ENCODE results near the gene UROC1.

UROC1 gene

DNA sequence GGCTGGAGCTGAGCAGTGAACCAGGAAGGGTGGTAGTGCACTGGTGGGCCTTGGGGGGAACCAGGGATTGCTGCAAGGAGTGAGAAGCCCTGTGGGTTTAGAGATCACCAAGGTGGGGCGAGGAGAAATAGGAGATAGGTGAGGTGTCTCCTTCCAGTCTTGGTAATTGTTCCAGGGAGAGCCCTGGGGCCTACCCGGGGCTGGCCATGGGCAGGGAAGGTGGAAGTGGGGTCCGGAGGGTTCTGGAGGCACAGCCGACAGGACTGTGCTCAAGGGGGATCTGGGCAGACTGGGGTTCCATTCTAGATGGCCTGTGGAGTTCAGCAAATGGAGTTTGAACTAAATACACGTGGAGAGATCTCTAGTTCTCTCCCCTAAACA, 10.8 kb upstream of the UROC1 start:
- H3K4me1 ChIP-seq (ENCODE audit: control insufficient read depth, insufficient read depth, low read length) = no peaks in the 10 kb centered on the region; the same call in 1 of the 2 replicates
- H3K27me3 ChIP-seq (ENCODE audit: control insufficient read depth, insufficient read depth, low read length) = peaks cover 4% of the 10 kb centered on the region
- no peak overlapping the region for H3K27ac ChIP-seq (ENCODE audit: low read depth, low read length)
- no peak overlapping the region for H3K9ac ChIP-seq (ENCODE audit: low read depth, low read length)
- H3K4me3 ChIP-seq (ENCODE audit: low read depth, low read length) = no peak overlapping the region
- no peaks in the 10 kb centered on the region for H3K36me3 ChIP-seq (ENCODE audit: control insufficient read depth, insufficient read depth, low read length)
- no peaks in the 10 kb centered on the region for H3K9me3 ChIP-seq (ENCODE audit: control insufficient read depth, insufficient read depth, low read length)

DNA sequence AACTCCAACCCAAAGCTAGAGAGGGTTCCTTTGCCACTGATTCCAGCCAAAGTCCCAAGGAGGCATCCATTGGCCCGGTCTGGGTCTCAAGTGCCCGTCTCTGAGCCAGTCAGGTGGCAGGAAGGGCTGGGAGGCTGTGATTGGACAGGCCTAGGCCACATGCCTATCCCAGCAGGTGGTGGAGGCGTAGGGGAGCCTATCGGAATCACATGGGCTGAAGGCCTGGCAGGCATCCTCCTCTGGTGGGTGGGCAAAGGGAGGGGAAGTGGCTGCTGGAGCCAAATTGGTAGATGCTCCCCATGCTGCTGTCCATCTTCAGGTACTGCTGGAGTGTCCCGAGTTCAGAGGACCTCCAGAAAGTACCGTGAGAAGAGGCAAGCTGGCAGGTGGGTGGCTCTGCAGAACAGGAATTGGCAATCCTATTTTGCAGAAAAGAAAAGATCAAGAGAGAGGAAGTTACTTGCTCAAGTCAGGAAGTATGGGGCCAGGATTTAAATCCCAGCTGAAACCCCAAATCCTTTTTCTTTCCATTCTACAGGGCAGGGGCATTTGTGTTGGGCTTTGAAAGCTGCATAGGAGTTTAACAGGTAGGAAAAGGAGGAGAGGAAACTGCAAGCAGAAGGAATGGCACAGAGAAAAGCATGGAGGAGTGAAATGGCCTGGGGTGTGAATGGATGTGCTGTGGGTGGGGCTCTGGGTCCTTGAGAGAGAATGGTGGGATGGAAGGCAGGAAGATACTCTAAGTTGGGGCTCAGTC, 10.1 kb upstream of the UROC1 start:
- H3K9ac ChIP-seq (ENCODE audit: low read depth, low read length) = no peak overlapping the region
- no peaks in the 10 kb centered on the region for H3K36me3 ChIP-seq (ENCODE audit: control insufficient read depth, insufficient read depth, low read length)
- peaks cover 11% of the 10 kb centered on the region for H3K27me3 ChIP-seq (ENCODE audit: control insufficient read depth, insufficient read depth, low read length)
- H3K4me1 ChIP-seq (ENCODE audit: control insufficient read depth, insufficient read depth, low read length) = no peaks in the 10 kb centered on the region; the same call in 1 of the 2 replicates
- H3K27ac ChIP-seq (ENCODE audit: low read depth, low read length) = no peak overlapping the region
- no peaks in the 10 kb centered on the region for H3K9me3 ChIP-seq (ENCODE audit: control insufficient read depth, insufficient read depth, low read length)
- no peak overlapping the region for H3K4me3 ChIP-seq (ENCODE audit: low read depth, low read length)

DNA sequence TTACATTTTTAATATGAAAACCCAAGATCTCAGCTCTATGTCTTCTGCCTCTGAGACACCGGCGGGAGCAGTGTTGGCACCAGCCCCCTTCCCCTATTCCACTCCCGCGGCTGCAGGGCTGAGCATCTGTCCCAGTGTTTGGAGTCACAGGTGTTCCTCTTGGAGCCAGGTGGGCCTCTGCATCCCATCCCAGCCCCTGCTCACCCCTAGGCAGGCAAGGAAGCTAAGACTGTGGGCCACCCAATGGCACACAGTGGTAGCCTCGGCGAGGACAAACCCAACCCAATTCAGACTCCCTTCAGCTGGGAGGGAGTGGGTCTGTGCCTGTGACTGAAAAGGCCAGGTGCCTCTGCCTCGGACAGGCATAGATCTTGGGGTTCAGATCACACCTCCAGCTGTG, 9.4 kb upstream of the UROC1 start:
- Histone ChIP-seq H3K4me3 (ENCODE audit: low read depth, low read length) (no peak overlapping the region), H3K27ac (ENCODE audit: low read depth, low read length) (no peak overlapping the region), H3K9ac (ENCODE audit: low read depth, low read length) (no peak overlapping the region), H3K9me3 (ENCODE audit: control insufficient read depth, insufficient read depth, low read length) (no peaks in the 10 kb centered on the region), H3K4me1 (ENCODE audit: control insufficient read depth, insufficient read depth, low read length) (no peaks in the 10 kb centered on the region; the same call in 1 of the 2 replicates), H3K36me3 (ENCODE audit: control insufficient read depth, insufficient read depth, low read length) (no peaks in the 10 kb centered on the region), H3K27me3 (ENCODE audit: control insufficient read depth, insufficient read depth, low read length) (peaks cover 14% of the 10 kb centered on the region)

DNA sequence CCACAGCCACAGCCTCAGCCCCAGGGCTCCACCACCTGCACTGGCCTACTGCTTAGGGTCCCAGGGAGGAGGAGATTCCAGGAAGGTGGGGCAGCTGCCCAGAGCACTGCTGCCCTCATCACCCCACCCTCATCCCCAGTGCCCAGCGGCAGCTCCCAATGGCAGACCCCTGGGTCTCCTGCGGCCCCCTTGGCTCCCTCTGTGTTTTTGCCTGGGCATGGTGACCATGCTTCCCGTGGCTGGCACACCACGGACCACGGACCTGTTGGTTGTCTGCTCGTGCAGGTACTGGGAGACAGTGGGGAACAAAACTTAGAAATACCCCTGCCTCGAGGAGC, 9.1 kb upstream of the UROC1 start:
- no peak overlapping the region for H3K4me3 ChIP-seq (ENCODE audit: low read depth, low read length)
- no peaks in the 10 kb centered on the region for H3K36me3 ChIP-seq (ENCODE audit: control insufficient read depth, insufficient read depth, low read length)
- H3K9ac ChIP-seq (ENCODE audit: low read depth, low read length) = no peak overlapping the region
- no peak overlapping the region for H3K27ac ChIP-seq (ENCODE audit: low read depth, low read length)
- no peaks in the 10 kb centered on the region; the same call in 1 of the 2 replicates for H3K4me1 ChIP-seq (ENCODE audit: control insufficient read depth, insufficient read depth, low read length)
- H3K9me3 ChIP-seq (ENCODE audit: control insufficient read depth, insufficient read depth, low read length) = no peaks in the 10 kb centered on the region
- H3K27me3 ChIP-seq (ENCODE audit: control insufficient read depth, insufficient read depth, low read length) = peaks cover 14% of the 10 kb centered on the region

DNA sequence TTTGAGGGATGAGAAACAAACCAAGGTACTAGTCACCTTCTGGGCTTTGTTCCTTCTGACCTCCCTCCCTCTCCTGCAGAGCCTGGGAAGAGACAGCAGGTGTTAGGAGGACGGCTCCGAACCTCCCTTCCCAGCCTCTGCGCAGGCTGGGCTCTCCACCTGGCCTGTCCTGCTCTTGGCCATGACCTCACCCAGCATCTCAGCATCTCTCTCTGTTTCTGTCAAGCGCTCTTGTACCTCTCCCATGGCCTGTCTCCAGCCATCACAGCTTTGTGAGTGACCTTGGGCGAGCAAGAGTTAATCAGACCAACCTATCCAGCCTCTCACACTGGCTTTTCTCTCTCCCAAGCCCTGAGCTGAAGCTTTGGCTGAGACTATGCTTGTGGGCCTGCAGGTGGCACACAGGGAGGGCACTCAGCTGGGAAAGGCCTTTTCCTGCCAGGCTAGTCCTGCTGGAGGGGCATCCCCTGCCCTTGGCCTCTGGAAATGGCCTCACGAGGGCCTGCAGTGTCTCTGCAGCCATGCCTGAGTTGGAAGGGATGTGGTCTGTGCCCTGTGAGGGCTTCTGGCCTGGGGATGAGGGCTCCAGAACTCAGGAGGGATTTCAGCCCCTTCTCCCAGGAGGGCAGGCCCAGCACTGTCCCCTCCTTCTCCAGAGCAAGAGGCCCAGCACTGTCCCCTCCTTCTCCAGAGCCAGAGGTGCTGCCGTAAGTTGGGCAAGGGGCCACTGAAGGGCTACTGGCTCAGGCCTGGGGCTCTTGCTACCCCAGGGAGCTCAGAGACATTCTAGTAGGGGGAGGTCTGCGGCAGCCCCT, 8.5 kb upstream of the UROC1 start:
- H3K4me3 ChIP-seq (ENCODE audit: low read depth, low read length) = no peak overlapping the region
- H3K9ac ChIP-seq (ENCODE audit: low read depth, low read length) = no peak overlapping the region
- peaks cover 14% of the 10 kb centered on the region for H3K27me3 ChIP-seq (ENCODE audit: control insufficient read depth, insufficient read depth, low read length)
- H3K4me1 ChIP-seq (ENCODE audit: control insufficient read depth, insufficient read depth, low read length) = no peaks in the 10 kb centered on the region; the same call in 1 of the 2 replicates
- no peaks in the 10 kb centered on the region for H3K9me3 ChIP-seq (ENCODE audit: control insufficient read depth, insufficient read depth, low read length)
- no peaks in the 10 kb centered on the region for H3K36me3 ChIP-seq (ENCODE audit: control insufficient read depth, insufficient read depth, low read length)
- H3K27ac ChIP-seq (ENCODE audit: low read depth, low read length) = no peak overlapping the region

DNA sequence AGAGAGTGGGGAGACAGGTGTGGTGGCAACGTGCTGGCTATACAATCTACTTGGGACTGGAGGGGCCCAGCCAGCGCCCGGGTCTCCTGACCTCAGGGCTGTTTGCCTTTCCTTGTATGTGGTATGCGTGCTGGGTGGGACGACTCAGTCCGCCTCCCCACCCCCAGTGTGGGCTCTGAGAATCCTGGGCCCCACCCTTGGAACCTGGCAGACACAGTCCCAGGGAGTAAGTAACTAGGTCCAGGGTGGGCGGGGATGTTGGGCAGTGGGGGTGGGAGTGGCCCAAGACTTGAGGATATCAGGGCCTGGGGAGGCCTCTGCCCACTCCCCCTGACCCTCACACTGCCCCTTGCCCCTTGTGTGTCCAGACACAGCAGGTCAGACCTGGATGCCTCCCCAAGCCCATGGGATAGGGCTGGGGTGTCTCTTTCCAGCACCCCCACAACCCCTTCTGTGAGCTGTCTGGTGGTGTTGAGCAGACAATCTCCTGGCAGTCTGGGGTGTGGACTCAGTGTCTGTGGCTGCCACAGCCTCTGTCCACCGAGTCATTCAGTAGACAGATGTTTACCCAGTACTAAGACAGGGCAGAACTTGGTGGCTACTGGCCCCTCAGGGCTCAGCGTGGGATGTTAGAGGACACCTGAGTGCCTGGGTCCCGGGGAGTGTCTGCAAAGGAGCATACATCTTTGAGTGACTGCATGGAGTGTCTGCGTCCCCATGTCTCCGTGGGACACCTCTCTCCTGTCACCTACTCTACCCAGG, 7.7 kb upstream of the UROC1 start:
- Histone ChIP-seq H3K9me3 (ENCODE audit: control insufficient read depth, insufficient read depth, low read length) (no peaks in the 10 kb centered on the region), H3K27ac (ENCODE audit: low read depth, low read length) (no peak overlapping the region), H3K4me3 (ENCODE audit: low read depth, low read length) (no peak overlapping the region), H3K9ac (ENCODE audit: low read depth, low read length) (no peak overlapping the region), H3K4me1 (ENCODE audit: control insufficient read depth, insufficient read depth, low read length) (no peaks in the 10 kb centered on the region; the same call in 1 of the 2 replicates), H3K27me3 (ENCODE audit: control insufficient read depth, insufficient read depth, low read length) (peaks cover 14% of the 10 kb centered on the region), H3K36me3 (ENCODE audit: control insufficient read depth, insufficient read depth, low read length) (no peaks in the 10 kb centered on the region)

DNA sequence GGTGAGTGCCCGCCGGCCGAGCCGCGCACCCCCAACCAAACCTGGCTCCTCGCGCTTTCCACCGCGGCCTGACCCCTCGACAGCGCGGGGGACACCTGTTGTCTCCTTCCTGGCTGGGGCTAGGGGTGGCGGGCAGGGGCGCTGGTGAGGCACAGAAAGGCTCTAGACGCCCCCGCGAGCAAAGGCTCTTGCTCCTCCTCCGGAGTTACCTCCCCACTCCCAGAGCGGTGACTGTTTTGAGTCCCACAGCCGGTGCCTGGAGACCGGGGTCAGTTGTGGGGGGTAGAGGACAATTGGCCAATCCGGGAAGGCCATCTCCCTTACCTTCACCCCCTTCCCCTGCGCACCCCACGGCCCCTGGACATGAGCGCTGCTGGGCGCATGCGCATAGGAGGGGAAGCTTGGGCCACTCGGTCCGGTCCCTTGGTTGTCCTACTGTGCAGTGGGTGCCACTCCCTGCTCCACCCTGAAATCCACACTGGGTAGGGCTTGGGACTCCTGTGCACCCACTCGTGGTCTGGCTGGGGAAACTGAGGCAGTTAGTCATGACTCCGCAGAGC, 6.9 kb upstream of the UROC1 start:
- Histone ChIP-seq H3K36me3 (ENCODE audit: control insufficient read depth, insufficient read depth, low read length) (no peaks in the 10 kb centered on the region), H3K9me3 (ENCODE audit: control insufficient read depth, insufficient read depth, low read length) (no peaks in the 10 kb centered on the region), H3K4me1 (ENCODE audit: control insufficient read depth, insufficient read depth, low read length) (no peaks in the 10 kb centered on the region; the same call in 1 of the 2 replicates)

DNA sequence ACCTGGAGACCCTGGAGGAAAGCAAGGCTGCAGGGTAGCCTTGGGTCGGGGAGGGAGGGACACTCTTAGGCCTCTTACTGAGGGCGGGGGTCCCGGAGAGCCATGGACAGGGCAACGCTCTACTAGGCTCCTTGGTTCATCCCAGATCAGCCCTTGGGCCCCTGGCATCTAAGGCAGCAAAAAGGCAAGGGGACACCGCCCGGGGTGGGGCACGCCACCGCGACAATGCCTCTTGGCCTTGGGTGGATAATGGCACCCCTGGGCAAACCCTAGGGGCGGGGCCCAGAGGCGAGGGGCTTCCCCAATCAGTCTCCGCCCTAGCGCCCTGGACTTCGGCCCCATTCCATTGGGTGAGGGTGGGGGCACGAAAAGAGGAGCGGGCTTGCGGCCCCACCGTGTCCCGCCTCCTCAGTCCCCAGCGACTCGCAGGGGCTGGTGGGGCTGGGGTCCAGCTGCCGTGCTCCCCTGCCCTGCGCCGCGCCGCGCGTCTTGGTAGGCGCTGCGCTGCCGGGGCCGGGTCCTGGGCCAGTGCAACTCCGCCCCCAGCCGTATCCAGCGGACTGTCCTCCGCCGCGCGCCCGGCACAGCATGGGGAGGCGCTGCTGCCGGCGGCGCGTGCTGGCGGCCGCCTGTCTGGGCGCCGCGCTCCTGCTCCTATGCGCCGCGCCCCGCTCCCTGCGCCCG, 6.3 kb upstream of the UROC1 start, which contains the start of gene CHST13:
TSS of gene CHST13 (plus strand) at position 411 of the 684 bp plus-strand sequence. CDS start at position 589, 178 bp downstream.
- Histone ChIP-seq H3K9me3 (ENCODE audit: control insufficient read depth, insufficient read depth, low read length) (no peaks in the 10 kb centered on the region), H3K4me3 (ENCODE audit: low read depth, low read length) (peak within 1 kb of the TSS; percentile 68), H3K9ac (ENCODE audit: low read depth, low read length) (no peak within 1 kb of the TSS), H3K27ac (ENCODE audit: low read depth, low read length) (no peak within 1 kb of the TSS), H3K27me3 (ENCODE audit: control insufficient read depth, insufficient read depth, low read length) (peaks cover 14% of the 10 kb centered on the region), H3K4me1 (ENCODE audit: control insufficient read depth, insufficient read depth, low read length) (no peaks in the 10 kb centered on the region; the same call in 1 of the 2 replicates), H3K36me3 (ENCODE audit: control insufficient read depth, insufficient read depth, low read length) (no peaks in the 10 kb centered on the region)

More for the DNA sequence above, 6.9 kb upstream of the UROC1 start:
- Histone ChIP-seq H3K9ac (ENCODE audit: low read depth, low read length) (no peak overlapping the region), H3K4me3 (ENCODE audit: low read depth, low read length) (peak overlapping the region; percentile 68), H3K27me3 (ENCODE audit: control insufficient read depth, insufficient read depth, low read length) (peaks cover 14% of the 10 kb centered on the region), H3K27ac (ENCODE audit: low read depth, low read length) (no peak overlapping the region)

DNA sequence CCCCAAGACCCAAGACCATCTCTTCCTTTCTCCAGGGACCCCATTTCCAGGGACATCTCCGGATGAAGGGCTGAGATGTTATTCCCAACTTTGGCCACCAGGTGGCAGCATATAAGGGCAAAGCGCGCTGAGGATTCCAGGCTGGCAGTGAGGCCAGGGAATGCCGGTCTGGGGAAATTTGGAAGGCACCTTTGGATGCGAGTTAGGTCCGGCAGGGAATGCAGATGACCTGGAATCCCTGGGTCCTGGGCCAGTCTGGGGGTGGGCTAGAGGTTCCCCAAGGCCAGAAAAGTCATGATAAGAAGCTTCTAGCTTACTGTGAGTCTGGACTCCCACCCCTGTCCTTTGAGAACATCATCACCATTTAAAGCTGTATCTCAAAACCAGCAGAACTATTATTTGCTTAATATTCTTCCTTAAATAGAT, 4.8 kb upstream of the UROC1 start:
- Histone ChIP-seq H3K4me3 (ENCODE audit: low read depth, low read length) (no peak overlapping the region), H3K27ac (ENCODE audit: low read depth, low read length) (no peak overlapping the region), H3K9ac (ENCODE audit: low read depth, low read length) (no peak overlapping the region), H3K4me1 (ENCODE audit: control insufficient read depth, insufficient read depth, low read length) (no peaks in the 10 kb centered on the region; the same call in 1 of the 2 replicates), H3K36me3 (ENCODE audit: control insufficient read depth, insufficient read depth, low read length) (no peaks in the 10 kb centered on the region), H3K9me3 (ENCODE audit: control insufficient read depth, insufficient read depth, low read length) (no peaks in the 10 kb centered on the region), H3K27me3 (ENCODE audit: control insufficient read depth, insufficient read depth, low read length) (peaks cover 14% of the 10 kb centered on the region)
